PFSK-1 (cell line): ENCODE measurements around the gene ADAMTS9.

Experiments used
- FOXP2 ChIP-seq: optimal IDR thresholded peaks from 2 replicates; pipeline ENCODE3; 2011; ENCODE audit warnings: borderline replicate concordance, control low read depth, inconsistent platforms; ENCODE audit not compliant: insufficient read depth; ENCODE audit errors: extremely low read length, extremely low read depth
- POLR2AphosphoS5 ChIP-seq: IDR thresholded peaks from 2 replicates; pipeline ENCODE4 v1.6.1; 2012; ENCODE audit warnings: low read depth, mild to moderate bottlenecking, control low read depth, low read length, moderate library complexity
- SIN3A ChIP-seq: IDR thresholded peaks from 2 replicates; pipeline ENCODE4 v1.6.1; 2012; ENCODE audit warnings: mild to moderate bottlenecking, low read length, moderate library complexity, borderline replicate concordance; ENCODE audit not compliant: insufficient read depth
- TAF1 ChIP-seq: IDR thresholded peaks from 2 replicates; pipeline ENCODE4 v1.6.1; 2012; ENCODE audit warnings: low read length, control low read depth, borderline replicate concordance; ENCODE audit not compliant: insufficient read depth
- TF ChIP-seq, protein P1 (sequence below), 2 experiments: IDR thresholded peaks; 2 replicates each; pipeline versions ENCODE4 v1.6.1 to v1.8.0; 2011 to 2012; ENCODE audit warnings: low read depth in 2 of 2, low read length in 2 of 2, control low read depth in 1 of 2, inconsistent platforms in 1 of 2, mild to moderate bottlenecking in 1 of 2, moderate library complexity in 1 of 2; ENCODE audit not compliant: insufficient read depth in 1 of 2

ADAMTS9 gene

DNA sequence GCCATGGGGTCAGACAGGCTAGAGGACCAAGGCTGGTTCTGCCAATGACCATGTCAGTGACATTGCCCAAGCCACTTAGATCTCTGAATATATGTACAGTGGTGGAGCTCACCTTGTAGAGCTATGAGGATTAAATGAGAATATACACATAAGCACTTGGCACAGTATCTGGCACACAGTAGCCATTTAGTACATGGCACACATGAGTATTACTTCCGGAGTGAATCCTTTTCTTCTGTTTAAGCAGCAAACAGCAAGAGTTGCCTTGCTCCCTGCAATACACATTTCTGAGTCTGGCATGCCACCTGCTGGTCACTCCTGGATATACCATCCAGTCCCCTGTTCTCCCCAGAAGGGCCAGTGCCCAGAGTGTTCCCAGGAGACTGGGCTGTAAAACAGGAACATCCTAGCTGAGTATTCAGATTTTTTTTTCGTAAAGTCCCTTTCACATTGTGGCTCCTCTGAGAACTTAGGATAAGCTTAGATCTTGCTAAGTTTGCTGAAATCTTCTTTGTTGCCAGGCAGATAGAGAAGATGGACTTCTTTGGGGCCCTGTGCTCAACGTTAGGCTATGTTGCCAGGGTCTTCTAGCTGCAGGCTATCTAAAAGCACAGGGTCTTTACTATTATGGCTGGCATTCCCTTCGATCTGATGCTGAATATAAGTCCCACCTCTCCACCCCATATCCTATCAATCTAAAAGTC, 203.4 kb downstream of the ADAMTS9 start:
- TF ChIP-seq FOXP2 (no peak), POLR2AphosphoS5 (no peak), SIN3A (no peak), TAF1 (no peak)
- TF ChIP-seq, protein P1, sequence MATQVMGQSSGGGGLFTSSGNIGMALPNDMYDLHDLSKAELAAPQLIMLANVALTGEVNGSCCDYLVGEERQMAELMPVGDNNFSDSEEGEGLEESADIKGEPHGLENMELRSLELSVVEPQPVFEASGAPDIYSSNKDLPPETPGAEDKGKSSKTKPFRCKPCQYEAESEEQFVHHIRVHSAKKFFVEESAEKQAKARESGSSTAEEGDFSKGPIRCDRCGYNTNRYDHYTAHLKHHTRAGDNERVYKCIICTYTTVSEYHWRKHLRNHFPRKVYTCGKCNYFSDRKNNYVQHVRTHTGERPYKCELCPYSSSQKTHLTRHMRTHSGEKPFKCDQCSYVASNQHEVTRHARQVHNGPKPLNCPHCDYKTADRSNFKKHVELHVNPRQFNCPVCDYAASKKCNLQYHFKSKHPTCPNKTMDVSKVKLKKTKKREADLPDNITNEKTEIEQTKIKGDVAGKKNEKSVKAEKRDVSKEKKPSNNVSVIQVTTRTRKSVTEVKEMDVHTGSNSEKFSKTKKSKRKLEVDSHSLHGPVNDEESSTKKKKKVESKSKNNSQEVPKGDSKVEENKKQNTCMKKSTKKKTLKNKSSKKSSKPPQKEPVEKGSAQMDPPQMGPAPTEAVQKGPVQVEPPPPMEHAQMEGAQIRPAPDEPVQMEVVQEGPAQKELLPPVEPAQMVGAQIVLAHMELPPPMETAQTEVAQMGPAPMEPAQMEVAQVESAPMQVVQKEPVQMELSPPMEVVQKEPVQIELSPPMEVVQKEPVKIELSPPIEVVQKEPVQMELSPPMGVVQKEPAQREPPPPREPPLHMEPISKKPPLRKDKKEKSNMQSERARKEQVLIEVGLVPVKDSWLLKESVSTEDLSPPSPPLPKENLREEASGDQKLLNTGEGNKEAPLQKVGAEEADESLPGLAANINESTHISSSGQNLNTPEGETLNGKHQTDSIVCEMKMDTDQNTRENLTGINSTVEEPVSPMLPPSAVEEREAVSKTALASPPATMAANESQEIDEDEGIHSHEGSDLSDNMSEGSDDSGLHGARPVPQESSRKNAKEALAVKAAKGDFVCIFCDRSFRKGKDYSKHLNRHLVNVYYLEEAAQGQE (IDR thresholded peaks at IDR 0.05; ENCODE audit: insufficient read depth in 1 of 2, low read depth in 2 of 2, low read length in 2 of 2): no peak

DNA sequence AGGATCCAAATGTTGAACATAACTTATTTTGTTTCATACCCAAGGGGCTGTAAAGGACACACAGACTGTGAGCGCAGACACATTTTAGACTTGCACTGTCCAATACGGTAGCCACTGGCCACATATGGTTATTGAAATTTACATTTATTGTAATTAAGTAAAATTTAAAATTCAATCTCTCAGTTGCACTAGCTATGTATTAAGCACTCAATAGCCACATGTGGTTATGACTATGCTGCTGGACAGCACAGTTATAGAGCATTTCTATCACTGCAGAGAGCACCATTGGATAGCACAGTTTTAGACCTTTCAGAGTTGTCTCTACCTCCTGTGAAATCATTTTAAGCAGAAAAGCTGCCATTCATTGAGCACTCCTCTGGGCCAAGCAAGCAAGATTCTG, 204.3 kb downstream of the ADAMTS9 start:
- TF ChIP-seq FOXP2: no peak
- TF ChIP-seq, protein P1 (IDR thresholded peaks at IDR 0.05; ENCODE audit: insufficient read depth in 1 of 2, low read depth in 2 of 2, low read length in 2 of 2): no peak
- TF ChIP-seq POLR2AphosphoS5: no peak
- no peak for TF ChIP-seq TAF1
- TF ChIP-seq SIN3A: no peak

- TF ChIP-seq FOXP2 (no peak), SIN3A (no peak), TAF1 (no peak), POLR2AphosphoS5 (no peak)
- TF ChIP-seq, protein P1 (IDR thresholded peaks at IDR 0.05; ENCODE audit: insufficient read depth in 1 of 2, low read depth in 2 of 2, low read length in 2 of 2): no peak
Observed at GRCh38 chr3:64475037-64475436, 212.8 kb downstream of the ADAMTS9 start.

- TF ChIP-seq FOXP2 (no peak), TAF1 (no peak)
Observed at GRCh38 chr3:64473466-64473865, 214.3 kb downstream of the ADAMTS9 start.

GRCh38 chr3:64470436-64470835, 217.4 kb downstream of the ADAMTS9 start:
- no peak for TF ChIP-seq FOXP2

- TF ChIP-seq FOXP2 (no peak), SIN3A (no peak), POLR2AphosphoS5 (no peak), TAF1 (no peak)
- TF ChIP-seq, protein P1 (IDR thresholded peaks at IDR 0.05; ENCODE audit: insufficient read depth in 1 of 2, low read depth in 2 of 2, low read length in 2 of 2): no peak
Observed at GRCh38 chr3:64467255-64467944, 220.4 kb downstream of the ADAMTS9 start.
